ENCODE data around the gene STYXL2. TPM values are rescaled to one million over a fixed set of nuclear protein-coding genes. Genes with fewer than 3 reads are reported as not detected.

Gene STYXL2
- total RNA-seq, 2 donors from 2014 or later = 5.8 to 21.9 TPM

- no peak overlapping the region for H3K4me3 ChIP-seq
- H3K4me1 ChIP-seq (ENCODE audit: control insufficient read depth in 1 of 2, low read depth in 2 of 2) = no peaks in the 10 kb centered on the region
- TF ChIP-seq CTCF (IDR thresholded peaks at IDR 0.05) = no peak
- H3K27me3 ChIP-seq (replicated peaks; ENCODE audit: insufficient read depth) = no peaks in the 10 kb centered on the region
- H3K9me3 ChIP-seq = no peaks in the 10 kb centered on the region
- DNase-seq (ENCODE audit: low spot score) (no peak), ATAC-seq (ENCODE audit: insufficient number of reproducible peaks, low FRiP score, low read depth) (no peak)
- H3K36me3 ChIP-seq = no peaks in the 10 kb centered on the region
- H3K27ac ChIP-seq = no peak overlapping the region
Measured at GRCh38 chr1:167077128-167077867, 16.6 kb upstream of the STYXL2 start.

GRCh38 chr1:167077868-167078210 lies 16.0 kb upstream of the STYXL2 start:
- Histone ChIP-seq H3K27me3 (replicated peaks; ENCODE audit: insufficient read depth) (no peaks in the 10 kb centered on the region), H3K27ac (no peak overlapping the region), H3K4me1 (ENCODE audit: control insufficient read depth in 1 of 2, low read depth in 2 of 2) (no peaks in the 10 kb centered on the region), H3K4me3 (no peak overlapping the region), H3K36me3 (no peaks in the 10 kb centered on the region), H3K9me3 (no peaks in the 10 kb centered on the region)
- no peak for TF ChIP-seq CTCF (IDR thresholded peaks at IDR 0.05)
- DNase-seq (ENCODE audit: low spot score) (no peak), ATAC-seq (ENCODE audit: insufficient number of reproducible peaks, low FRiP score, low read depth) (no peak)

GRCh38 chr1:167081594-167082156 lies 12.2 kb upstream of the STYXL2 start:
- Histone ChIP-seq H3K27me3 (replicated peaks; ENCODE audit: insufficient read depth) (no peaks in the 10 kb centered on the region), H3K36me3 (no peaks in the 10 kb centered on the region), H3K9me3 (no peaks in the 10 kb centered on the region), H3K27ac (no peak overlapping the region), H3K4me3 (no peak overlapping the region), H3K4me1 (ENCODE audit: control insufficient read depth in 1 of 2, low read depth in 2 of 2) (no peaks in the 10 kb centered on the region)
- ATAC-seq (ENCODE audit: insufficient number of reproducible peaks, low FRiP score, low read depth) (no peak), DNase-seq (ENCODE audit: low spot score) (no peak)
- TF ChIP-seq CTCF (IDR thresholded peaks at IDR 0.05) = no peak

- ATAC-seq (ENCODE audit: insufficient number of reproducible peaks, low FRiP score, low read depth) = no peak
- Histone ChIP-seq H3K27ac (no peak overlapping the region), H3K4me3 (no peak overlapping the region), H3K9me3 (no peaks in the 10 kb centered on the region), H3K36me3 (no peaks in the 10 kb centered on the region), H3K27me3 (replicated peaks; ENCODE audit: insufficient read depth) (no peaks in the 10 kb centered on the region), H3K4me1 (ENCODE audit: control insufficient read depth in 1 of 2, low read depth in 2 of 2) (no peaks in the 10 kb centered on the region)
- no peak for DNase-seq (ENCODE audit: low spot score)
- no peak for TF ChIP-seq CTCF (IDR thresholded peaks at IDR 0.05)
Measured at GRCh38 chr1:167082511-167083027, 11.3 kb upstream of the STYXL2 start.

GRCh38 chr1:167083066-167083665 lies 10.7 kb upstream of the STYXL2 start:
- H3K9me3 ChIP-seq = no peaks in the 10 kb centered on the region
- no peak overlapping the region for H3K4me3 ChIP-seq
- no peak for ATAC-seq (ENCODE audit: insufficient number of reproducible peaks, low FRiP score, low read depth)
- H3K4me1 ChIP-seq (ENCODE audit: control insufficient read depth in 1 of 2, low read depth in 2 of 2) = no peaks in the 10 kb centered on the region
- H3K27ac ChIP-seq = no peak overlapping the region
- no peak for TF ChIP-seq CTCF (IDR thresholded peaks at IDR 0.05)
- no peaks in the 10 kb centered on the region for H3K27me3 ChIP-seq (replicated peaks; ENCODE audit: insufficient read depth)
- H3K36me3 ChIP-seq = no peaks in the 10 kb centered on the region
- no peak for DNase-seq (ENCODE audit: low spot score)

Data from thoracic aorta (tissue), 2 donors.